Ascending aorta (tissue), 2 donors: ENCODE data around the gene MEF2C. TPM values are rescaled to one million over a fixed set of nuclear protein-coding genes. Genes with fewer than 3 reads are reported as not detected.

Experiments used
- DNase-seq, 2 donors: peaks; one replicate each; pipeline ENCODE4 v3.0.0-alpha.2; 2019; ENCODE audit warnings: low spot score in 2 of 2
- H3K27ac ChIP-seq, 2 donors: fragments of 200-600 bp; sonication (generic); one replicate each; pipeline ENCODE4 v1.5.1; 2016 to 2017; ENCODE audit warnings: mild to moderate bottlenecking in 1 of 2
- H3K27me3 ChIP-seq: fragments of 200-600 bp; sonication (generic); one replicate; pipeline ENCODE4 v1.5.1; 2017
- H3K36me3 ChIP-seq, 2 donors: fragments of 200-600 bp; sonication (generic); one replicate each; pipeline ENCODE4 v1.5.1; 2016
- H3K4me1 ChIP-seq, 2 donors: fragments of 200-600 bp; sonication (generic); one replicate each; pipeline ENCODE4 v1.5.1; 2016 to 2017; ENCODE audit warnings: mild to moderate bottlenecking in 1 of 2
- H3K4me3 ChIP-seq, 2 donors: fragments of 200-600 bp; sonication (generic); one replicate each; pipeline ENCODE4 v1.5.1; 2016 to 2017; ENCODE audit warnings: mild to moderate bottlenecking in 1 of 2
- H3K9me3 ChIP-seq, 2 donors: fragments of 200-600 bp; sonication (generic); one replicate each; pipeline ENCODE4 v1.5.1; 2016
- CTCF ChIP-seq, 3 experiments: fragments of 200-600 bp in 2 of 3; fragments of 450-650 bp in 1 of 3; sonication (generic) in 2 of 3; IDR thresholded peaks; one replicate each; pipeline ENCODE4 v1.5.1; 2016 to 2019; ENCODE audit warnings: antibody characterized with exemption in 3 of 3, mild to moderate bottlenecking in 1 of 3, moderate library complexity in 1 of 3
- intact Hi-C: fragments of 100-400 bp; cut with DNase I; formaldehyde crosslinking; loops from one replicate; pipeline ENCODE4 v1.15.1; 2023
- total RNA-seq: library from RNA; depleted of rRNA; stranded (reverse); fragments of >200 nt; gene quantifications from one replicate; pipeline ENCODE4 v1.1.0, GENCODE V29; 2016

Gene MEF2C
- total RNA-seq, 1 donor from 2014 or later = 138 TPM

- Histone ChIP-seq H3K36me3 (peaks cover 0 to 3% of the 10 kb centered on the region in 2 donors), H3K27ac (no peak overlapping the region), H3K4me1 (peaks cover 0 to 5% of the 10 kb centered on the region in 2 donors), H3K27me3 (no peaks in the 10 kb centered on the region), H3K9me3 (no peaks in the 10 kb centered on the region), H3K4me3 (no peak overlapping the region)
- no peak for TF ChIP-seq CTCF (IDR thresholded peaks at IDR 0.05)
- intact Hi-C loops = no loop called here
- DNase-seq = no peak
Observed at GRCh38 chr5:88868468-88869068, 14.4 kb downstream of the MEF2C start.

- no peak for DNase-seq
- Histone ChIP-seq H3K36me3 (no peaks in the 10 kb centered on the region), H3K27ac (no peak overlapping the region), H3K4me1 (peaks cover 0 to 5% of the 10 kb centered on the region in 2 donors), H3K9me3 (no peaks in the 10 kb centered on the region), H3K27me3 (no peaks in the 10 kb centered on the region), H3K4me3 (no peak overlapping the region)
- intact Hi-C loops = no loop called here
- TF ChIP-seq CTCF (IDR thresholded peaks at IDR 0.05) = no peak
Observed at GRCh38 chr5:88867638-88868037, 15.3 kb downstream of the MEF2C start.

DNA sequence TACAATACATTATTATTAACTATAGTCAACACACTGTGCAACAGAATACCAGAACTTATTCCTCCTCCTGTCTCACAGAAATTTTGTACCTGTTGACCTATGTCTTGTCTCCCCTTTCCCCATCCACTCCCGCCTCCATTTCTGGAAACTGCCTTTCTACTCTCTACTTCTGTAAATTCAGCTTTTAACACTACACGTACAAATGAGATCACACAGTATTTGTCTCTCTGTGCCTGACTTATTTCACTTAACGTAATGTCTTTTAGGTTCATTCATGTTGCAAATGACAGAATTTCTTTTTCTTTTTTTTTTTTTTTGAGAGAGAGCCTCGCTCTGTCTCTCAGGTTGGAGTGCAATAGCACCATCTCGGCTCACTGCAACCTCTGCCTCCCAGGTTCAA, 19.5 kb downstream of the MEF2C start:
- no peaks in the 10 kb centered on the region for H3K27me3 ChIP-seq
- no peaks in the 10 kb centered on the region for H3K9me3 ChIP-seq
- DNase-seq = no peak
- intact Hi-C loops = no loop called here
- TF ChIP-seq CTCF (IDR thresholded peaks at IDR 0.05) = no peak
- no peak overlapping the region for H3K27ac ChIP-seq
- peaks cover 5 to 13% of the 10 kb centered on the region in 2 donors for H3K4me1 ChIP-seq
- no peaks in the 10 kb centered on the region for H3K36me3 ChIP-seq
- no peak overlapping the region for H3K4me3 ChIP-seq

DNA sequence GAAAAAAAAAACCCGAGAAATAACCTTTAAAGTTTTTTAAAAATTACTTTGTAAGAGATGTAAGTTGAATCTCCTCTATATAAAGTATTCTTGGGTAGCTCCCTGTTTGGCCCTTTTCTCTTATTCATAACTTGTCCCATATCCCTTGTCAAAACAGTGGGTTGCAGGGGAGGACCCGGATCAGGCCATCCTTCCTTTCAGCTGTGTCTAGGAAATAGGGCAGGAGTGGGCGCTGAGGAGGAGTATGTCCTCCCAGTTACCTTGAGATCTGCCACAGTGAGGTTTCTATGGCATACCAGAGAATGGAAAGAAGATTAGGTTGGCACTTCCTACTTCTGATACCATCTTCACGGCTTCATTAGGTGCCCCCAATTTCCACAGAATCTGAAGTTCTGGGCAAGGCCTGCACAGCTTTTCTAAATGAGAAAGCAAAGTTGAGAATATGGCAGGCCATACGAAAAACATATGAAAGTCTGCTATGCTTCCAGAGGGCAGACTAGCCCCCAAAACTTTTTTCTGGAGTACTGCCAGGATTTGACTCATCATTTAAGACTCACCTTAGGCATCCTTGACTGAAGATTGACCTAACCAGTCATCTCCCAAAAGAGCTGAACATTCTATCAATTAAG, 20.3 kb downstream of the MEF2C start:
- TF ChIP-seq CTCF (IDR thresholded peaks at IDR 0.05) = no peak
- Histone ChIP-seq H3K4me1 (peaks cover 5 to 13% of the 10 kb centered on the region in 2 donors), H3K4me3 (no peak overlapping the region), H3K9me3 (no peaks in the 10 kb centered on the region), H3K27me3 (no peaks in the 10 kb centered on the region), H3K36me3 (no peaks in the 10 kb centered on the region), H3K27ac (no peak overlapping the region)
- no peak for DNase-seq
- intact Hi-C loops = no loop called here

DNA sequence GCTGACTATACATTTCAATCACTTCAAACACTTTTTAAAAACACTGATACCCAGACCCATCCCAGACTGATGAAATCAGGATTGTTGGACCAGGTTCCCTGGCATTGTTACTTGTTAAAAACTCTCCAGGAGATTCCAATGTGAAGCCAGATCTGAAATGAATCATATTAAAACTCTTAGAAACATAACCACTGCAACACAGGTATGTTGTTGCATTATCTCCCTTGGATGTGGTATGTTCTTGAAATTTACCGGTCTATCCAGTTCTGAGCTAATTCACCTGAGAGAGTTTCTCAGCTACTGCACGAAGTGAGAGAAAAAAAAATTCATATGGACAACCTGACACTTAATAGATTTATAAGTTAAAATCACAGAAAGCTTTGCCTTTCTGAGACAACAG, 21.8 kb downstream of the MEF2C start:
- Histone ChIP-seq H3K27ac (peak overlapping the region; percentile 29 to 63), H3K36me3 (peaks cover 0 to 9% of the 10 kb centered on the region in 2 donors), H3K4me3 (no peak overlapping the region), H3K27me3 (no peaks in the 10 kb centered on the region), H3K4me1 (peaks cover 5 to 13% of the 10 kb centered on the region in 2 donors), H3K9me3 (no peaks in the 10 kb centered on the region)
- intact Hi-C loops = no loop called here
- TF ChIP-seq CTCF (IDR thresholded peaks at IDR 0.05) = no peak
- DNase-seq = no peak
